ENCODE results near the gene PEX11G.

GRCh38 chr19:7492142-7492541, 3.3 kb upstream of the PEX11G start:
- TF ChIP-seq EZH2phosphoT487 (IDR thresholded peaks at IDR 0.05; ENCODE audit: borderline replicate concordance, low read length): no peak
- TF ChIP-seq CTCF (IDR thresholded peaks at IDR 0.05; ENCODE audit: low read depth, low read length, poor library complexity, severe bottlenecking): no peak
